Measurements from ENCODE around the gene S100A10.

- TF ChIP-seq EP300 (IDR thresholded peaks at IDR 0.05): no peak
- no peak for TF ChIP-seq CTCF (IDR thresholded peaks at IDR 0.05)
These were observed 7.0 kb downstream of the S100A10 start for GRCh38 chr1:151986501-151987190.
